Neural progenitor cell (in vitro differentiated cells): ENCODE measurements around the gene PPIL6.

Source experiments
- EZH2phosphoT487 ChIP-seq: fragments of 200-600 bp; sonication (generic); IDR thresholded peaks from 2 replicates; pipeline ENCODE4 v1.6.1; 2017; ENCODE audit warnings: antibody characterized with exemption
- TF ChIP-seq, protein P1 (sequence below): fragments of 200-600 bp; sonication (generic); IDR thresholded peaks from 2 replicates; pipeline ENCODE4 v1.5.1; 2017; ENCODE audit warnings: antibody characterized with exemption, mild to moderate bottlenecking

DNA sequence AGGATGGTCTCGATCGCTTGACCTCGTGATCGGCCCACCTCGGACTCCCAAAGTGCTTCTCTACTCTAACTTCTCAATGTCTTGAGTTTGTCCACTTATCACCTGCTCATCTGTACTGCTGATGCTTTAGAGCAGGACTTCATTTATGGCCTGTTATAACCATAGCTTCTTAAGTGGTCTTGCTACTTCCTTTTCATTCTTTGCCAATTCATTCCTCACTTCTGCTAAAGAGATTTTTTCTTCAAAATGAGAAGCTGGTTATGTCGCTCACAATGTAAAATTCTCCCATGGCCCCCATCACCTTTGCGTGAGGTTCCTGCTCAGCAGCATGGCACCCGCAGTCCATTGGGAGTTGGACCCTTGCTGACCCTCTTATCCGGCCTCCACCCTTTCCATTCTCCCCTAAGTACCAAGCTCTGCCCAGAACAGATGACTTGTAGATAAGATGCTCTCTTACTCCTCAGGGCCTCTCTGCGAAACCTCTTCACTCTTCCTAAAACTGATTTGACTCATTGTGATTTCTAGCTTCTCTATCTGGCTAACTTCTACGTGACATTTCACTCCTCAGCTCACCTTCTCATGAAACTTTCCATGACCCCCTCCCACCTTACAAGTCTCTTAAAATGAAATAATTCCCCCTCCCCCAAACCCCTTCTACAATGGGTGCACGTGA lies 44.2 kb downstream of the PPIL6 start:
- TF ChIP-seq EZH2phosphoT487: no peak
- TF ChIP-seq, protein P1, sequence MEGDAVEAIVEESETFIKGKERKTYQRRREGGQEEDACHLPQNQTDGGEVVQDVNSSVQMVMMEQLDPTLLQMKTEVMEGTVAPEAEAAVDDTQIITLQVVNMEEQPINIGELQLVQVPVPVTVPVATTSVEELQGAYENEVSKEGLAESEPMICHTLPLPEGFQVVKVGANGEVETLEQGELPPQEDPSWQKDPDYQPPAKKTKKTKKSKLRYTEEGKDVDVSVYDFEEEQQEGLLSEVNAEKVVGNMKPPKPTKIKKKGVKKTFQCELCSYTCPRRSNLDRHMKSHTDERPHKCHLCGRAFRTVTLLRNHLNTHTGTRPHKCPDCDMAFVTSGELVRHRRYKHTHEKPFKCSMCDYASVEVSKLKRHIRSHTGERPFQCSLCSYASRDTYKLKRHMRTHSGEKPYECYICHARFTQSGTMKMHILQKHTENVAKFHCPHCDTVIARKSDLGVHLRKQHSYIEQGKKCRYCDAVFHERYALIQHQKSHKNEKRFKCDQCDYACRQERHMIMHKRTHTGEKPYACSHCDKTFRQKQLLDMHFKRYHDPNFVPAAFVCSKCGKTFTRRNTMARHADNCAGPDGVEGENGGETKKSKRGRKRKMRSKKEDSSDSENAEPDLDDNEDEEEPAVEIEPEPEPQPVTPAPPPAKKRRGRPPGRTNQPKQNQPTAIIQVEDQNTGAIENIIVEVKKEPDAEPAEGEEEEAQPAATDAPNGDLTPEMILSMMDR: no peak
